ENCODE results near the gene FIBCD1. TPM values are rescaled to one million over a fixed set of nuclear protein-coding genes. Genes with fewer than 3 reads are reported as not detected.

The FIBCD1 gene
- total and polyA plus RNA-seq, 7 donors = 0.01 TPM; not detected in 6

DNA sequence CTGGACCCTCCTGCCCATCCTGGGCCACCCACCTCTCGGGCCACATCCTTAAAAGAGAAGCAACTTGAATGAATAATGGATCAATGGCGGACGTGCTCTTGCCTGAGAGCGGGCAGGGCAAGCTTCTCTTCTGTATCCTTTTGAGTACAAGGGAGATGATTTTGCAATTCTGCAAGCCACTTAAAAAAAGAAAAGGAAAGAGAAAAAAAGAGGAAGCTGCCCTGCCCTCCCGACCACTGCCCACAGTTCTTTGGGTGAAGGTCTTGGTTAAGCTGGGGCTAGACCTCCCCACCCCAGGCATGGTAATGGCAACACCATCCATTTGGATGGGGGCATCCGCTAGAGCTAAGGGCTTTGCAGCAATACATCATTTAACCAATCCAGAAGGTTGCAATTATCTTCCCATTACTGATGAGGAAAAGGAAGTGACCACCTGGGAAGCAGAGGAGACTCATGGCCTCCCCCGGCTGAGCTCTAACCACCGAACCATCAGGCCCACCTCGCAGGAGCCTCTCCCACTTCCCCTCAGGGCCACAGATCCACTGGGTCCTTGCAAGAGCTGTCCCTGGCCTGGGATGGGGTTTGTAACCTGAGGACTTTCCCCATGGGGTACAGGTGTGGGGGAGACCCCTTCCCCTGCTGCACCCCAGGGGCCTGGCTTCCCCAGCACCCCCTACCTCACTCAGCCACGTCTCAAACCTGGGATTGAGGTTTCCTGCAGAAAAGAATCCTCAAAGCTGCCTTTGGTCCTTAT is 42.1 kb upstream of the FIBCD1 start:
- 68 to 82% (median 73%) methylated on average over 10 of the region's 10 CpGs for WGBS, 3 donors
- Histone ChIP-seq H3K36me3 (ENCODE audit: insufficient read depth in 1 of 2, low read depth in 1 of 2) (no peaks in the 10 kb centered on the region), H3K4me3 (no peak overlapping the region), H3K27ac (no peak overlapping the region), H3K4me1 (no peaks in the 10 kb centered on the region), H3K27me3 (ENCODE audit: insufficient read depth in 3 of 3, low read length in 2 of 3) (peaks cover 0 to 41% (median 0%) of the 10 kb centered on the region in 3 donors), H3K9me3 (no peaks in the 10 kb centered on the region)
- ATAC-seq (no peak), DNase-seq (no peak)
- TF ChIP-seq, protein P1, sequence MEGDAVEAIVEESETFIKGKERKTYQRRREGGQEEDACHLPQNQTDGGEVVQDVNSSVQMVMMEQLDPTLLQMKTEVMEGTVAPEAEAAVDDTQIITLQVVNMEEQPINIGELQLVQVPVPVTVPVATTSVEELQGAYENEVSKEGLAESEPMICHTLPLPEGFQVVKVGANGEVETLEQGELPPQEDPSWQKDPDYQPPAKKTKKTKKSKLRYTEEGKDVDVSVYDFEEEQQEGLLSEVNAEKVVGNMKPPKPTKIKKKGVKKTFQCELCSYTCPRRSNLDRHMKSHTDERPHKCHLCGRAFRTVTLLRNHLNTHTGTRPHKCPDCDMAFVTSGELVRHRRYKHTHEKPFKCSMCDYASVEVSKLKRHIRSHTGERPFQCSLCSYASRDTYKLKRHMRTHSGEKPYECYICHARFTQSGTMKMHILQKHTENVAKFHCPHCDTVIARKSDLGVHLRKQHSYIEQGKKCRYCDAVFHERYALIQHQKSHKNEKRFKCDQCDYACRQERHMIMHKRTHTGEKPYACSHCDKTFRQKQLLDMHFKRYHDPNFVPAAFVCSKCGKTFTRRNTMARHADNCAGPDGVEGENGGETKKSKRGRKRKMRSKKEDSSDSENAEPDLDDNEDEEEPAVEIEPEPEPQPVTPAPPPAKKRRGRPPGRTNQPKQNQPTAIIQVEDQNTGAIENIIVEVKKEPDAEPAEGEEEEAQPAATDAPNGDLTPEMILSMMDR (IDR thresholded peaks at IDR 0.05) = no peak
- intact Hi-C loops (cut with DNase I) = no loop called here

DNA sequence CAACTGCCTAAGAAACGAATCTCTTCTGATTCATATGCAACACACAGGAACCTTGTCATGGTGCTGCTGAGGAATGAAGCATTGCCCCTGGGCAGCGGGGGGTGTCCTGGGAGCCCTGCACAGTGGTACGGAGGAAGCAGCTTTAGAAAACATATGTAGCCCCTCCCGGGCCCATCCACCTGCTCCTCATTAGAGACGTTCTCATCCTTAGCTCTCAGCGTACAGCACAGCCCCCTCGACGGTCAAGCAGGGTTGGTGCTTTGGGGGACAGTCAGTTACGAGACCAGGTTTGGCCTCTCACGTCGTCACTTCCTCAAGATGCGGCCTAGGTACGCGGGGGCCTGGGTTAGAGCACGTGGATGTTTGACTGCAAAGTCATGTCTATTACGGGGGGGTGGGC is 41.5 kb upstream of the FIBCD1 start:
- 69 to 74% (median 69%) methylated on average over 16 of the region's 16 CpGs for WGBS, 3 donors
- TF ChIP-seq, protein P1 (IDR thresholded peaks at IDR 0.05) = no peak
- Histone ChIP-seq H3K9me3 (no peaks in the 10 kb centered on the region), H3K4me3 (no peak overlapping the region), H3K27ac (no peak overlapping the region), H3K27me3 (ENCODE audit: insufficient read depth in 3 of 3, low read length in 2 of 3) (peaks cover 0 to 39% (median 0%) of the 10 kb centered on the region in 3 donors), H3K36me3 (ENCODE audit: insufficient read depth in 1 of 2, low read depth in 1 of 2) (no peaks in the 10 kb centered on the region), H3K4me1 (no peaks in the 10 kb centered on the region)
- ATAC-seq (no peak), DNase-seq (no peak)
- intact Hi-C loops (cut with DNase I) = no loop called here

DNA sequence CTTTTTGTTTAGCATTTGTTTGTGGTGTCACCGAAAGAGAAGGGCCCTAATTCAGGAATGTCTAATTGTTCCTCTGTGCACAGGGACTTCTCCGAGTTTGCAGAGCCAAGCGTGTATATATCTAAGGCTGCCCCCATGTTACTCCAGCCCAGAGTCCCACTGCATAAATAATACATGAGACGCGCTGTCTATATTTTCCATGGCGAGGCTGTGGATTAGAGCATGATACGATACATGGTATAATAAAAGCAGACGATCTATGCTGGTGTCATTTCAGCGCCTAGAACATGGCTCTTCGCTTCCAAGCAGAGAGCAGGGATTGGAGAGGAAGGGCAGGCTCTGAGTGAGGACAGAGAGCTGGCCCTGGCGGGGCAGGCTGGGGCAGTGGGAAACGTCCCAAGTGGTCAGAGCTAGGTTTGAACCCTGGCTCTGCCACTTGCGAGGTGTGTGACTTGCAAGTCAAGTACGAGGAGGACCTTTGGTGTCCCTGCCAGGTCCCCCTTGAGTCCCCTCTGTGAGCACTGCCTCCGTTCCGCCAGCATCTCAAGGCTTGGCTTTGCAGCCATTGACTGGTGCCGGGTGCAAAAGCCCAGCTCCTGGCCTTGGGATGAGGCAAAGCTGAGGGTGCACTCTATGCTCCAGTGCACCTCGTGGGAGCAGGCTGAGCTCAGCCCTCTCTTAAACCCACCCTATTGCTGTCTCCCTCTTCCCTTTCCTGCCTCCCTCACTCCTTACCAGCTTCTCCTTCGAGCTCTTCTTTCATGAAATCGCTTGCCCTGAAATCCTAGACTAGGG is 40.7 kb upstream of the FIBCD1 start:
- ATAC-seq (no peak), DNase-seq (no peak)
- Histone ChIP-seq H3K36me3 (ENCODE audit: insufficient read depth in 1 of 2, low read depth in 1 of 2) (no peaks in the 10 kb centered on the region), H3K9me3 (no peaks in the 10 kb centered on the region), H3K27me3 (ENCODE audit: insufficient read depth in 3 of 3, low read length in 2 of 3) (peaks cover 0 to 34% (median 0%) of the 10 kb centered on the region in 3 donors), H3K27ac (no peak overlapping the region), H3K4me3 (no peak overlapping the region), H3K4me1 (no peaks in the 10 kb centered on the region)
- WGBS, 3 donors = 72 to 79% (median 73%) methylated on average over 20 of the region's 20 CpGs
- TF ChIP-seq, protein P1 (IDR thresholded peaks at IDR 0.05) = no peak
- intact Hi-C loops (cut with DNase I) = no loop called here

DNA sequence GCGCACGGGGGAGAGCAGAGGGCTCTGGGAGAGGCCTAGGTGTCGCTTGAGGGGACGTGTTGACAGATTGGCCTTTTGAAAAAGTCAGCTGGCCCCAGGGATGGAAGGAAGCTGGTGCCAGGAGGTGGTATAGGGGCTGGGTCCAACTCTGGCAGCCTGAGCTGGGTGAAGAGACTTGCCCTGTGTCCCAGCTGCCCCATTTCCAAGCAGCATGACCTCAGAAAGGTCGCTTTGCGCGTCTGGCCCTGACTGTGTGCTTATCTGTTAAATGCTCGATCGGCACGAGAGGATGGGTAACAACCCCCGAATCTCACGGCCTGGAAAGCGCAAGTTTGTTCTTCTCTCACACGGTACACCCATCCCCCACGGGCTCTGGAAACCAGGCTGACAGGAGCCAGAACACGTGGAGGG is 38.8 kb upstream of the FIBCD1 start:
- H3K36me3 ChIP-seq (ENCODE audit: insufficient read depth in 1 of 2, low read depth in 1 of 2) = no peaks in the 10 kb centered on the region
- H3K27me3 ChIP-seq (ENCODE audit: insufficient read depth in 3 of 3, low read length in 2 of 3) = peaks cover 0 to 49% (median 10%) of the 10 kb centered on the region in 3 donors
- intact Hi-C loops (cut with DNase I) = no loop called here
- TF ChIP-seq, protein P1 (IDR thresholded peaks at IDR 0.05) = no peak
- H3K27ac ChIP-seq = no peak overlapping the region
- DNase-seq (no peak), ATAC-seq (no peak)
- no peaks in the 10 kb centered on the region for H3K9me3 ChIP-seq
- no peak overlapping the region for H3K4me3 ChIP-seq
- 59 to 63% (median 59%) methylated on average over 16 of the region's 16 CpGs for WGBS, 3 donors
- no peaks in the 10 kb centered on the region for H3K4me1 ChIP-seq
